Pons (tissue), 1 donor: ENCODE measurements around the gene USP13.
"Not testable (repeated sequence)": the region's sequence is repeated elsewhere in the genome, so short reads cannot be mapped to it uniquely, and the experiment has no call there.

Experiments used
- DNase-seq: peaks from one replicate; pipeline ENCODE4 v3.0.0-alpha.2; 2016; ENCODE audit warnings: low spot score

The USP13 gene

DNA sequence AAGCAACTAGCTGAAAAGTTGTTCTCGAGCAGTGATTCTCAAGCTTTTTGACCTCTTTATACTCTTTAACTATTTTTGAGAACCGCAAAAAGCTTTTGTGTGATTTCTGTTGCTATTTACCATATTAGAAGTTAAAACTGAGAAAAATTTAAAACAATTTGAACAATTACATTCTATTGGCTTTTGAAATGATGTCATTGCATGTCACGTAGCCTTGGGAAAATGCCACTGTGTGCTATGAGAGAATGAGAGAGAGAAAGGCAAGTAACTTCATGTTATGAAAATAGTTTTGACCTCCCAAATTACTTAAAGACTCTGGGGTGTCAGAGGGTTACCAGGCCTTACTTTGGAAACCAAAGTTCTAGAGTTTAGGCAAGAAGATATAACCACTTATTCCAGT lies 8.0 kb downstream of the USP13 start:
- DNase-seq = no peak

GRCh38 chr3:179661777-179662176 lies 8.9 kb downstream of the USP13 start:
- no peak for DNase-seq

GRCh38 chr3:179663093-179663492 lies 10.3 kb downstream of the USP13 start:
- DNase-seq = no peak

GRCh38 chr3:179666030-179666429 lies 13.2 kb downstream of the USP13 start:
- DNase-seq = no peak

GRCh38 chr3:179666436-179667035 lies 13.7 kb downstream of the USP13 start:
- DNase-seq = no peak

DNA sequence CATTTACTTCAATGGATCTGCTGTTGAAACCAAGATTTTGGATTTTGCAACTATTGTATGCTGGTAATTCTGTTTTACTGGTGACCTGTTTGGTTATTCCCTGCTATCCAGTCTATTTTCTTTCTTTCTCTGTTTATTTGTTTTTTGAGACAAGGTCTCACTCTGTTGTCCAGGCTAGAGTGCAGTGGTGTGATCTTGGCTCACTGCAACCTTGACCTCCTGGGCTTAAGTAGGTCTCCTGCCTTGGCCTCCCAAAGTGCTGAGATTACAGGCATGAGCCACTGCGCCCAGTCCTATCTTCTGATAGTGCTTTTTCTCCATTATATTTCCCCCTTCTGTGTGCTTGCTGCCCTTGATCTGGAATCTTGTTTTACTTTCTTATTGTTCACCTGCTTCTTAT lies 15.6 kb downstream of the USP13 start:
- DNase-seq = no peak

DNA sequence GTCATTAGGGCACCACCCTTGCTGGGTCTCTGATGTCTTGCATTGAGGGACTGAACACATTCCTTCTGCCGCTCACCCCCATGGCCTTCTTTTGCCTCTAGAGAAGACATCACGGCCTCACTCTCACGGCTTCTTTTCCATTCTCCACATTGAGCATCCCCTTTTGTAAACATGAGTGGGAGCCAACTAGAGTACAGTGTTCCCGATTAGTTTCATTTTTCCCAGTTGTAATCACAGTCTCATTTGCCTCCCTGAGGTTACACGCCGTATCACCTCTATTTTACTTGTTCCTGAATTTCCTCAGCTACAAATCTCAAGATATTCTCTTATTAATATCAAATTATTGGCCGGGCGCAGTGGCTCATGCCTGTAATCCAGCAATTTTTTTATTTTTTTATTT lies 17.5 kb downstream of the USP13 start:
- no peak for DNase-seq

- DNase-seq = no peak
Observed at GRCh38 chr3:179671309-179671708, 18.5 kb downstream of the USP13 start.

DNA sequence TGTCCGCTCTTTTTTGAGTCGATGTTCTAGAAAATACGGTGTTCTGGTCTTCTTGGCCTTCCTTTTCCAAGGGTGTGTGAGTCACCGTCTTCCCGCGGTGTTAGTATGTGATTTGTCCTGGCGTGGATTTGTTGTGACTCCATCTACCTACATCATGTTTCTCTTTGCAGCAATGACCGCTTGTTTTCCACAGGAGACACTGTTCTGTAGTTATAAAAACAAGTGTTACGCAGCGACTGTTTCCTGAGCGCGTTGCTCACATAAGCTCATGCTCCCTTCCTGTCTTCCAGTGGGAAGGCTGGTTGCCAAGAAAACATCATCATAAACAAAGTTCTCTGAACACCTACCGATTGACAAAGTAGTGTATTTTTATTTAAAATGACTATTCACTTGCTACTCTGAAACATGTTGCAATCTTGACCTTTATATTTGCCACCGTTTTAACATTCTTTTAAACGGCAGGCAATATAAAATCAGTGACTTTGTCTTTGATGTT lies 19.0 kb downstream of the USP13 start:
- no peak for DNase-seq

- DNase-seq = no peak
Observed at GRCh38 chr3:179672918-179673317, 20.1 kb downstream of the USP13 start.

DNA sequence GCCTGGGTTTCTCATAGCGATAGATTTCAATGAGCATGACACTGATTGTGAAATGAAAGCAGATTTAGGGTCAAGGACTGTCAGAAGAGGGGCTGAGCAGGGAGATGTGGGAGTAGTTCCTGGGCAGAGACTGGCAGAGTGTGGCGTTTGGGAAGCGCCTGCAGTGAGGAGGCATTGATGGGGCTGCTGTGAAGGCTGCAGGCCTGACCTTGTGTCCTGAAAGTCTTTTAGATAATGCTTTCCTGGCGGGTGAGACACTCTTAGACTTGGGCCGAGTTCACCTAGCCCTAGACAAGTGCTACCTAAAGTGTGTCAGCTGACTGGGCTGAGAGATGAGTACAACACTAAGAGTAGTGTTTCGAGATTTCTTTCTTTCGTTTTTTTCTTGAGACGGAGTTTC lies 20.7 kb downstream of the USP13 start:
- DNase-seq = no peak

- no peak for DNase-seq
Observed at GRCh38 chr3:179676081-179676480, 23.2 kb downstream of the USP13 start.

DNA sequence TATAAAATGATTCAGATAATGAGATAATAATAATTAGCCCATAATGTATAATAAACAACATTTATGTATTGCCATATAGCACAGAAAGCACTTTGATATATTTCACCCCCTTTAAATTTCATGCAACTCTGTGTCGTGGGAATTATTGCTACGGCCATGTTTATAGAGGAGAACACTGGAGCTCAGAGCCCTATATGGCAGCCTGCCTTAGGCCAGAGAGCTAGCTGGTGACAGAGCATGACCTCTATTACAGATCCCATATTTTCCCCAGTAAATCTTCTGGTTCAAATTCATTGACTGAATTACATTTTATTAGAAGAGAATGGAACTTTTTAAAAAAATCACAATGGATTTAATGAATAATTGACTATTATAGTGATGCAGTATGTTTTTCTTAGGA lies 25.0 kb downstream of the USP13 start:
- no peak for DNase-seq

GRCh38 chr3:179681492-179682263 lies 28.8 kb downstream of the USP13 start:
- DNase-seq = no peak

DNA sequence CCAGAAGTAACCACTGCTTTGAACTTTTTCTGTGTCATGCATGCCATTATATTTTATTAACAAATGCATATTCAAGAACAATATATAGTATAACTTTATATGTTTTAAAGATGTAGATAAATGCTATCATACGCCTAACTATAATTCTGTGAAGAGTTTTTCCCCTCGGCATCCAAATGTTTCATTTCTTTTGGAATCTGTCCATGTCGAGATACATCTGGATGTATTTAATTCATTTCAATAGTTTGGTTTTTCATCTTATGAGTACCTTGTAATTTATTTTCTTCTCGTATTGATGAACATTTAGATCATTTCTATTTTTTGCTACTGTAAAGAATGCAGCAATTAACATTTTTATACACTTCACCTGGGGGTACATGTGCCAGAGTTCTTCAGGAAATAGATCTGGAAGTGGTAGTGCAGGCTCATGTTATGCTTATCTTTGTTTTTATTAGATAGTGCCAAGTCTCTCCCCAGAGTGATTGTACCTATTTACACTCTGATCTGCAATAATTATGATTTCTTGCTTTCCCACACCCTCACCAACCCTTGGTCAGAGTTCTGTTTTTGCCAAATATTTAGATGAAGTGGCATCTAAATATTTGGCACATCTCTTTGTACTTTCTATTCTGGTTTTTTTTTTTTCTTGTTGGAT lies 29.7 kb downstream of the USP13 start:
- DNase-seq = no peak

- DNase-seq = not testable (repeated sequence)
Observed at GRCh38 chr3:179683286-179683685, 30.4 kb downstream of the USP13 start.

DNA sequence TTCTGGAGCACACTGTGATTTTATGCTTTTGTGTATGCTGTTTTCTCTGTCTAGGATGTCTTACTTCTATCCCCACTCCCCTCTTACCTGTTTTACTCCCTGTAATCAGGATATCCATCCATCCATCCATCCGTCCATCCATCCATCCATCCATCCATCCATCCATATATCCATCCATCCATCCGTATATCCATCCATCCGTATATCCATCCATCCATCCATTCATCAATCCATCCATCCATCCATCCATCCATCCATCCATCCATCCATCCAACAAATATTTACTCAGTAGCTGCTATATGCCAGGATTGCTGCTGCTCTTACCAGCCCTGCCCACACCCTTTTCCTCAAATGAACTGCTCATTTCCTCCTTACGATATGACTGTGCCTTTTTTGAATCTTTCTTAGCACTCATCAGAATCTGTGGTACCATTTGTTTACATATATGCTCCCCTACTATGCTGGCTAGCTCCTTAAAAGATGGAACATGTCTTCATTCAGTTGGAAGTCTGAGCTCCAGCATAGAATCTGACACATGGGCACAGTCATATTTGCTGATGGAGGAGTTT lies 35.2 kb downstream of the USP13 start:
- no peak for DNase-seq

GRCh38 chr3:179688850-179689249 lies 36.0 kb downstream of the USP13 start:
- no peak for DNase-seq

DNA sequence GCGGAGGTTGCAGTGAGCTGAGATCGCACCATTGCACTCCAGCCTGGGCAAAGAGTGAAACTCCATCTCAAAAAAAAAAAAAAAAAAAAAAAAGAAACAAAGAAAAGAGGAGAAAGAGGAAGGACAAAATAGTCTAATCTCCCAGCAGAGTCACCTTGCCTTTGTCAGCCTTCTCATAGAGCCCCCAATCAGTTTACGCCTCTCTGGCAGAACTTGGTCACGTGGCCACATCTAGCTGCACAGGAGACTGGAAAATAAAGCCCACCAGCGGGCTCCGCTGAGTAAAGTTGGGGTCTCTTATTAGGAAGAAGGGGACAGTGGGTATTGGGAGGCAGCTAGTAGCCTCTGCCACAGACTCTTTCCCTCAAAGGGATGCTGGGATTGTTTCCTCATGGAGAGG lies 41.9 kb downstream of the USP13 start:
- DNase-seq = no peak

- DNase-seq = no peak
Observed at GRCh38 chr3:179695672-179696313, 43.0 kb downstream of the USP13 start.

- DNase-seq = no peak
Observed at GRCh38 chr3:179697736-179698332, 45.0 kb downstream of the USP13 start.

- DNase-seq = no peak
Observed at GRCh38 chr3:179700716-179701115, 47.9 kb downstream of the USP13 start.
